Measurements from ENCODE around the gene MBOAT1. TPM values are rescaled to one million over a fixed set of nuclear protein-coding genes. Genes with fewer than 3 reads are reported as not detected.

MBOAT1 gene
- total RNA-seq, 1 experiment from 2014 or later, result 9.9 TPM

GRCh38 chr6:20112241-20112640, 100.0 kb downstream of the MBOAT1 start:
- Histone ChIP-seq H3K14ac (ENCODE audit: insufficient read depth, low read length) (no peak overlapping the region), H2AK5ac (ENCODE audit: insufficient read length, low read length) (no peak overlapping the region), H3K18ac (ENCODE audit: insufficient read length, low read depth, low read length) (no peak overlapping the region), H3K23ac (ENCODE audit: insufficient read length, low read depth, low read length) (no peak overlapping the region), H3T11ph (ENCODE audit: low read length) (no peak overlapping the region), H2AFZ (ENCODE audit: low read length) (no peak overlapping the region), H3K27me3 (ENCODE audit: insufficient read depth, low read length) (no peaks in the 10 kb centered on the region), H2BK5ac (ENCODE audit: insufficient read length, low read length) (no peak overlapping the region), H3K4me2 (ENCODE audit: insufficient read depth, insufficient read length, low read length) (no peak overlapping the region), H3K4me1 (ENCODE audit: insufficient read depth, low read length) (no peaks in the 10 kb centered on the region), H3K79me2 (ENCODE audit: insufficient read depth, low read length) (no peaks in the 10 kb centered on the region), H3K79me1 (ENCODE audit: insufficient read depth, low read depth, low read length, poor library complexity, severe bottlenecking) (no peaks in the 10 kb centered on the region), H3K4ac (ENCODE audit: low read depth, low read length) (no peak overlapping the region), H4K91ac (ENCODE audit: insufficient read length, low read depth, low read length) (no peak overlapping the region), H3K56ac (ENCODE audit: insufficient read length, low read depth, low read length) (no peak overlapping the region), H3K27ac (ENCODE audit: insufficient read length, low read depth, low read length) (no peak overlapping the region), H2BK20ac (ENCODE audit: low read depth, low read length, poor library complexity, severe bottlenecking) (no peak overlapping the region), H3K9me3 (ENCODE audit: control insufficient read depth, low read depth, low read length) (no peaks in the 10 kb centered on the region), H3K9ac (ENCODE audit: extremely low read depth, insufficient read length, low read length) (no peak overlapping the region), H4K8ac (replicated peaks; ENCODE audit: insufficient read length, low read depth, low read length) (no peak overlapping the region), H2BK15ac (ENCODE audit: low read depth, low read length) (no peak overlapping the region), H4K5ac (ENCODE audit: insufficient read length, low read depth, low read length) (no peak overlapping the region), H2BK120ac (ENCODE audit: low read depth, low read length, poor library complexity, severe bottlenecking) (no peak overlapping the region), H4K20me1 (ENCODE audit: control insufficient read depth, insufficient read depth, insufficient read length) (no peaks in the 10 kb centered on the region), H3K23me2 (ENCODE audit: insufficient read length, low read depth, low read length, poor library complexity, severe bottlenecking) (no peaks in the 10 kb centered on the region), H2BK12ac (ENCODE audit: insufficient read length, low read depth, low read length) (no peak overlapping the region)
- no peak overlapping the region for H3K4me3 Mint-ChIP-seq
- peaks cover 0 to 11% (median 2%) of the 10 kb centered on the region in 3 experiments; a peak in 2 of 7 replicates for H3K36me3 Mint-ChIP-seq (ENCODE audit: insufficient read depth in 1 of 3, low read depth in 3 of 3)
- TF ChIP-seq CTCF (conservative IDR thresholded peaks at IDR 0.05), result no peak
- H3K9me3 Mint-ChIP-seq, result no peaks in the 10 kb centered on the region
- no peaks in the 10 kb centered on the region for H3K27me3 Mint-ChIP-seq (ENCODE audit: low read depth)
- H3K27ac Mint-ChIP-seq, result no peak overlapping the region; a peak in 1 of 7 replicates
- no CpG with 5 or more reads among the region's 5 CpGs for WGBS (ENCODE audit: extremely low coverage, insufficient read length, low lambda C conversion rate)
- DNase-seq, result no peak
- H3K4me1 Mint-ChIP-seq, result peaks cover under 1 to 5% of the 10 kb centered on the region in 2 experiments
